Calu3 (cell line): Measurements from ENCODE around the gene AIG1. TPM values are rescaled to one million over a fixed set of nuclear protein-coding genes. Genes with fewer than 3 reads are reported as not detected.

Experiments used
- BruUV-seq: library from RNA; stranded (reverse); fragments of 400-500 nt; replicated peaks from 2 replicates; lab custom pipeline; 2021; lab: Mats Ljungman, UMichigan
- CTCF ChIA-PET: fragments of 300-600 bp; sonication (Branson Sonifier 250); formaldehyde crosslinking; loops from one replicate; lab custom pipeline; 2022; ENCODE audit warnings: antibody characterized with exemption; lab: Charles Lee
- DNase-seq: peaks from one replicate; pipeline ENCODE4 v3.0.0; 2022
- H3K27ac Mint-ChIP-seq: one replicate; pipeline ENCODE4 v1.8.0; 2022; ENCODE audit warnings: mixed read lengths; ENCODE audit not compliant: unreplicated experiment
- H3K27me3 Mint-ChIP-seq: one replicate; pipeline ENCODE4 v1.8.0; 2022; ENCODE audit warnings: mixed read lengths; ENCODE audit not compliant: unreplicated experiment
- H3K36me3 Mint-ChIP-seq: one replicate; pipeline ENCODE4 v1.8.0; 2022; ENCODE audit warnings: mild to moderate bottlenecking, moderate library complexity, mixed read lengths; ENCODE audit not compliant: insufficient read depth, unreplicated experiment
- H3K4me1 Mint-ChIP-seq: one replicate; pipeline ENCODE4 v1.8.0; 2022; ENCODE audit warnings: mild to moderate bottlenecking, low read depth, mixed read lengths; ENCODE audit not compliant: unreplicated experiment
- H3K4me3 Mint-ChIP-seq: one replicate; pipeline ENCODE4 v1.8.0; 2022; ENCODE audit warnings: mild to moderate bottlenecking, low read depth, moderate library complexity, mixed read lengths; ENCODE audit not compliant: unreplicated experiment
- H3K9me3 Mint-ChIP-seq: one replicate; pipeline ENCODE4 v1.8.0; 2022; ENCODE audit warnings: low read depth, mixed read lengths; ENCODE audit not compliant: unreplicated experiment
- intact Hi-C: fragments of 100-400 bp; cut with micrococcal nuclease; formaldehyde crosslinking; loops from one replicate; pipeline ENCODE4 v1.10.0; 2022; ENCODE audit not compliant: unreplicated experiment
- total RNA-seq: library from RNA; stranded (reverse); gene quantifications from 2 replicates; pipeline ENCODE4 v1.2.3, GENCODE V29; 2022
- TF ChIP-seq, protein P1 (sequence below): fragments of 200-600 bp; IDR thresholded peaks from one replicate; pipeline ENCODE4 v1.8.0; 2022; ENCODE audit warnings: antibody characterized with exemption; ENCODE audit not compliant: unreplicated experiment

AIG1 gene
- total RNA-seq, 1 experiment from 2014 or later = 57.2 TPM

GRCh38 chr6:143251288-143251687 lies 190.6 kb downstream of the AIG1 start:
- no peaks in the 10 kb centered on the region for H3K36me3 Mint-ChIP-seq
- TF ChIP-seq, protein P1, sequence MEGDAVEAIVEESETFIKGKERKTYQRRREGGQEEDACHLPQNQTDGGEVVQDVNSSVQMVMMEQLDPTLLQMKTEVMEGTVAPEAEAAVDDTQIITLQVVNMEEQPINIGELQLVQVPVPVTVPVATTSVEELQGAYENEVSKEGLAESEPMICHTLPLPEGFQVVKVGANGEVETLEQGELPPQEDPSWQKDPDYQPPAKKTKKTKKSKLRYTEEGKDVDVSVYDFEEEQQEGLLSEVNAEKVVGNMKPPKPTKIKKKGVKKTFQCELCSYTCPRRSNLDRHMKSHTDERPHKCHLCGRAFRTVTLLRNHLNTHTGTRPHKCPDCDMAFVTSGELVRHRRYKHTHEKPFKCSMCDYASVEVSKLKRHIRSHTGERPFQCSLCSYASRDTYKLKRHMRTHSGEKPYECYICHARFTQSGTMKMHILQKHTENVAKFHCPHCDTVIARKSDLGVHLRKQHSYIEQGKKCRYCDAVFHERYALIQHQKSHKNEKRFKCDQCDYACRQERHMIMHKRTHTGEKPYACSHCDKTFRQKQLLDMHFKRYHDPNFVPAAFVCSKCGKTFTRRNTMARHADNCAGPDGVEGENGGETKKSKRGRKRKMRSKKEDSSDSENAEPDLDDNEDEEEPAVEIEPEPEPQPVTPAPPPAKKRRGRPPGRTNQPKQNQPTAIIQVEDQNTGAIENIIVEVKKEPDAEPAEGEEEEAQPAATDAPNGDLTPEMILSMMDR = no peak
- no peak for DNase-seq
- no peak overlapping the region for H3K4me3 Mint-ChIP-seq
- no peaks in the 10 kb centered on the region for H3K4me1 Mint-ChIP-seq
- H3K27ac Mint-ChIP-seq = no peak overlapping the region
- no peaks in the 10 kb centered on the region for H3K9me3 Mint-ChIP-seq
- no TSS peak for BruUV-seq
- no peaks in the 10 kb centered on the region for H3K27me3 Mint-ChIP-seq
- intact Hi-C loops = no loop called here
- CTCF ChIA-PET = interaction anchor here (0.8 kb wide), 1 partner anchor 8 kb away, joined by 3 read pairs; no protein-coding TSS in a partner anchor

- Mint-ChIP-seq H3K4me3 (no peak overlapping the region), H3K9me3 (no peaks in the 10 kb centered on the region), H3K36me3 (no peaks in the 10 kb centered on the region), H3K27ac (no peak overlapping the region), H3K4me1 (no peaks in the 10 kb centered on the region), H3K27me3 (no peaks in the 10 kb centered on the region)
- intact Hi-C loops = no loop called here
- CTCF ChIA-PET = no interaction called here
- no peak for DNase-seq
- BruUV-seq = no TSS peak
- TF ChIP-seq, protein P1 = no peak
Measured at GRCh38 chr6:143252961-143253360, 192.3 kb downstream of the AIG1 start.

DNA sequence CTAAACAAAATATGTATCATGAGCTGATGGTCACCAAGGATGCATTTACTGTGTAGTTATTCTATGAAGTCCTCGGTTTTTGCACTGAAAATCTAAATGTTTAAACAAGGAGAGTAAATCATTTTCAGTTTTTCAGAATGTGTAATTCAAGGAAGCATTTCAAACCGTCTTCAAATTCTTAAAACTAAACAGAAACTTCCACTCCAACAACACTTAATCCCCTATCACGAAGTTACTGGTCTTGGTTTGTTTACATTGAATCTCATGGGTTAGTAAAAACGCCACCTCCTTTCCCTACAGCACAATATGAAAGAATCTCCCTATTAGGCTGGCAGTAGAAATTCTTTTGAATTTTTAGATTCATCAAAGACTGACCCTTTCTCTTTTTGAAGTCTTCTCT lies 192.9 kb downstream of the AIG1 start:
- no peaks in the 10 kb centered on the region for H3K27me3 Mint-ChIP-seq
- DNase-seq = no peak
- intact Hi-C loops = no loop called here
- H3K9me3 Mint-ChIP-seq = no peaks in the 10 kb centered on the region
- H3K4me1 Mint-ChIP-seq = no peaks in the 10 kb centered on the region
- no peak overlapping the region for H3K4me3 Mint-ChIP-seq
- no TSS peak for BruUV-seq
- CTCF ChIA-PET = no interaction called here
- no peaks in the 10 kb centered on the region for H3K36me3 Mint-ChIP-seq
- TF ChIP-seq, protein P1 = no peak
- no peak overlapping the region for H3K27ac Mint-ChIP-seq

GRCh38 chr6:143258945-143259344 lies 198.3 kb downstream of the AIG1 start:
- CTCF ChIA-PET = interaction anchor here (1.4 kb wide), 1 partner anchor 8 kb away, joined by 3 read pairs; no protein-coding TSS in a partner anchor
- Mint-ChIP-seq H3K36me3 (no peaks in the 10 kb centered on the region), H3K4me1 (no peaks in the 10 kb centered on the region), H3K9me3 (no peaks in the 10 kb centered on the region), H3K27me3 (no peaks in the 10 kb centered on the region), H3K27ac (no peak overlapping the region), H3K4me3 (no peak overlapping the region)
- intact Hi-C loops = no loop called here
- no TSS peak for BruUV-seq
- no peak for DNase-seq
- TF ChIP-seq, protein P1 = no peak
